ENCODE results near the gene CBFA2T2.

Gene CBFA2T2

GRCh38 chr20:33676121-33676520 is 186.2 kb downstream of the CBFA2T2 start:
- Histone ChIP-seq H3K36me3 (ENCODE audit: control insufficient read depth, insufficient read depth, low read length) (peaks cover 4% of the 10 kb centered on the region), H3K4me3 (replicated peaks; ENCODE audit: low read depth, low read length) (no peak overlapping the region), H3K27me3 (replicated peaks; ENCODE audit: control insufficient read depth, insufficient read depth, low read length) (no peaks in the 10 kb centered on the region)
- TF ChIP-seq CTCF (IDR thresholded peaks at IDR 0.05; ENCODE audit: insufficient read depth, low read length, poor library complexity, severe bottlenecking): no peak
- DNase-seq (ENCODE audit: extremely low read depth, insufficient read length): no peak

- DNase-seq (ENCODE audit: extremely low read depth, insufficient read length): no peak
- no peak for TF ChIP-seq CTCF (IDR thresholded peaks at IDR 0.05; ENCODE audit: insufficient read depth, low read length, poor library complexity, severe bottlenecking)
- Histone ChIP-seq H3K27me3 (replicated peaks; ENCODE audit: control insufficient read depth, insufficient read depth, low read length) (no peaks in the 10 kb centered on the region), H3K4me3 (replicated peaks; ENCODE audit: low read depth, low read length) (no peak overlapping the region), H3K36me3 (ENCODE audit: control insufficient read depth, insufficient read depth, low read length) (peaks cover 4% of the 10 kb centered on the region; the same call in 1 of the 2 replicates)
Measured at GRCh38 chr20:33676652-33677645, 187.1 kb downstream of the CBFA2T2 start.

GRCh38 chr20:33677991-33678702 is 188.3 kb downstream of the CBFA2T2 start:
- DNase-seq (ENCODE audit: extremely low read depth, insufficient read length): no peak
- H3K4me3 ChIP-seq (replicated peaks; ENCODE audit: low read depth, low read length): no peak overlapping the region
- H3K36me3 ChIP-seq (ENCODE audit: control insufficient read depth, insufficient read depth, low read length): peaks cover 4% of the 10 kb centered on the region; the same call in 1 of the 2 replicates
- TF ChIP-seq CTCF (IDR thresholded peaks at IDR 0.05; ENCODE audit: insufficient read depth, low read length, poor library complexity, severe bottlenecking): no peak
- H3K27me3 ChIP-seq (replicated peaks; ENCODE audit: control insufficient read depth, insufficient read depth, low read length): no peaks in the 10 kb centered on the region

- Histone ChIP-seq H3K4me3 (replicated peaks; ENCODE audit: low read depth, low read length) (no peak overlapping the region), H3K36me3 (ENCODE audit: control insufficient read depth, insufficient read depth, low read length) (peaks cover 4% of the 10 kb centered on the region; the same call in 1 of the 2 replicates), H3K27me3 (replicated peaks; ENCODE audit: control insufficient read depth, insufficient read depth, low read length) (no peaks in the 10 kb centered on the region)
- no peak for TF ChIP-seq CTCF (IDR thresholded peaks at IDR 0.05; ENCODE audit: insufficient read depth, low read length, poor library complexity, severe bottlenecking)
- peak; percentile 78 for DNase-seq (ENCODE audit: extremely low read depth, insufficient read length)
Measured at GRCh38 chr20:33679758-33680485, 190.0 kb downstream of the CBFA2T2 start.

- no peak for DNase-seq (ENCODE audit: extremely low read depth, insufficient read length)
- Histone ChIP-seq H3K27me3 (replicated peaks; ENCODE audit: control insufficient read depth, insufficient read depth, low read length) (no peaks in the 10 kb centered on the region), H3K36me3 (ENCODE audit: control insufficient read depth, insufficient read depth, low read length) (peaks cover 4% of the 10 kb centered on the region; the same call in 1 of the 2 replicates), H3K4me3 (replicated peaks; ENCODE audit: low read depth, low read length) (no peak overlapping the region)
- no peak for TF ChIP-seq CTCF (IDR thresholded peaks at IDR 0.05; ENCODE audit: insufficient read depth, low read length, poor library complexity, severe bottlenecking)
Measured at GRCh38 chr20:33680686-33681085, 190.8 kb downstream of the CBFA2T2 start.

All from GM06990 (cell line).